HepG2 (cell line): Measurements from ENCODE around the gene OGFR. TPM values are rescaled to one million over a fixed set of nuclear protein-coding genes. Genes with fewer than 3 reads are reported as not detected.

Experiments
- MAZ ChIP-seq, 2 experiments: sonication (generic) in 1 of 2; formaldehyde crosslinking in 1 of 2; IDR thresholded peaks; 2 replicates each; pipeline versions ENCODE4 v1.5.0 to v1.6.1; 2012 to 2020; ENCODE audit warnings: low read depth in 2 of 2, mild to moderate bottlenecking in 2 of 2, borderline replicate concordance in 1 of 2, improper control_type of control experiment in 1 of 2, low read length in 1 of 2, missing genetic modification reagents in 1 of 2, moderate library complexity in 1 of 2
- MED13 ChIP-seq: sonication (generic); formaldehyde crosslinking; IDR thresholded peaks from 2 replicates; pipeline ENCODE4 v1.5.0; 2020; ENCODE audit warnings: missing genetic modification reagents
- MZF1 ChIP-seq: sonication (generic); formaldehyde crosslinking; IDR thresholded peaks from 2 replicates; pipeline ENCODE4 v1.8.1; 2023; ENCODE audit warnings: mild to moderate bottlenecking, missing genetic modification reagents, borderline replicate concordance
- SRSF1 ChIP-seq: fragments of 200-400 bp; formaldehyde crosslinking; optimal IDR thresholded peaks from 2 replicates; pipeline ENCODE3; 2017; ENCODE audit warnings: mild to moderate bottlenecking, low read depth, low read length, moderate library complexity
- ZNF263 ChIP-seq: sonication (generic); formaldehyde crosslinking; IDR thresholded peaks from 2 replicates; pipeline ENCODE4 v1.4.0; 2020; ENCODE audit warnings: missing genetic modification reagents
- ZNF460 ChIP-seq: sonication (generic); formaldehyde crosslinking; IDR thresholded peaks from 2 replicates; pipeline ENCODE4 v1.5.1; 2020; ENCODE audit warnings: missing genetic modification reagents, mild to moderate bottlenecking, borderline replicate concordance
- ZNF788 ChIP-seq: sonication (generic); formaldehyde crosslinking; IDR thresholded peaks from 2 replicates; pipeline ENCODE4 v1.5.0; 2020; ENCODE audit warnings: mild to moderate bottlenecking, missing genetic modification reagents, borderline replicate concordance
- polyA plus RNA-seq, 8 experiments: library from polyadenylated mRNA; depleted of rRNA in 3 of 8; stranded (reverse) in 7 of 8; unstranded in 1 of 8; fragments of >200 nt; fragmentation: Illumina TruSeq in 4 of 8; extraction: Trizol in 4 of 8; gene quantifications; 2 replicates each; pipeline versions ENCODE4 v1.2.1 to v1.2.3, GENCODE V29; 2011 to 2016; ENCODE audit warnings: low read depth in 4 of 8, missing spikeins in 1 of 8, mixed read lengths in 1 of 8; ENCODE audit not compliant: insufficient read depth in 1 of 8
- total RNA-seq, 5 experiments: library from RNA; depleted of rRNA; stranded (reverse); fragments of >200 nt; fragmentation: Illumina TruSeq; extraction: Trizol; gene quantifications; 2 replicates each; pipeline ENCODE4 v1.2.3, GENCODE V29; 2016; ENCODE audit warnings: low read depth in 1 of 5
- TF ChIP-seq, protein P1 (sequence below): sonication (generic); formaldehyde crosslinking; IDR thresholded peaks from 2 replicates; pipeline ENCODE4 v1.5.1; 2020; ENCODE audit warnings: mild to moderate bottlenecking, missing genetic modification reagents, moderate library complexity
- TF ChIP-seq, protein P2 (sequence below): sonication (generic); formaldehyde crosslinking; IDR thresholded peaks from 2 replicates; pipeline ENCODE4 v1.9.0; 2022; ENCODE audit warnings: missing genetic modification reagents, mild to moderate bottlenecking, borderline replicate concordance
- TF ChIP-seq, protein P3 (sequence below): IDR thresholded peaks from 2 replicates; pipeline ENCODE4 v1.6.1; 2016; ENCODE audit warnings: low read depth, missing genetic modification reagents, missing compliant biosample characterization
- TF ChIP-seq, protein P4 (sequence below): sonication (generic); formaldehyde crosslinking; IDR thresholded peaks from 2 replicates; pipeline ENCODE4 v1.5.0; 2020; ENCODE audit warnings: mild to moderate bottlenecking, missing genetic modification reagents

The OGFR gene
- total and polyA plus RNA-seq, 2 of the 13 experiments (the other 11 are each of a cell fraction or from before 2014, with no cell fraction given): 47.7 to 81.8 TPM

DNA sequence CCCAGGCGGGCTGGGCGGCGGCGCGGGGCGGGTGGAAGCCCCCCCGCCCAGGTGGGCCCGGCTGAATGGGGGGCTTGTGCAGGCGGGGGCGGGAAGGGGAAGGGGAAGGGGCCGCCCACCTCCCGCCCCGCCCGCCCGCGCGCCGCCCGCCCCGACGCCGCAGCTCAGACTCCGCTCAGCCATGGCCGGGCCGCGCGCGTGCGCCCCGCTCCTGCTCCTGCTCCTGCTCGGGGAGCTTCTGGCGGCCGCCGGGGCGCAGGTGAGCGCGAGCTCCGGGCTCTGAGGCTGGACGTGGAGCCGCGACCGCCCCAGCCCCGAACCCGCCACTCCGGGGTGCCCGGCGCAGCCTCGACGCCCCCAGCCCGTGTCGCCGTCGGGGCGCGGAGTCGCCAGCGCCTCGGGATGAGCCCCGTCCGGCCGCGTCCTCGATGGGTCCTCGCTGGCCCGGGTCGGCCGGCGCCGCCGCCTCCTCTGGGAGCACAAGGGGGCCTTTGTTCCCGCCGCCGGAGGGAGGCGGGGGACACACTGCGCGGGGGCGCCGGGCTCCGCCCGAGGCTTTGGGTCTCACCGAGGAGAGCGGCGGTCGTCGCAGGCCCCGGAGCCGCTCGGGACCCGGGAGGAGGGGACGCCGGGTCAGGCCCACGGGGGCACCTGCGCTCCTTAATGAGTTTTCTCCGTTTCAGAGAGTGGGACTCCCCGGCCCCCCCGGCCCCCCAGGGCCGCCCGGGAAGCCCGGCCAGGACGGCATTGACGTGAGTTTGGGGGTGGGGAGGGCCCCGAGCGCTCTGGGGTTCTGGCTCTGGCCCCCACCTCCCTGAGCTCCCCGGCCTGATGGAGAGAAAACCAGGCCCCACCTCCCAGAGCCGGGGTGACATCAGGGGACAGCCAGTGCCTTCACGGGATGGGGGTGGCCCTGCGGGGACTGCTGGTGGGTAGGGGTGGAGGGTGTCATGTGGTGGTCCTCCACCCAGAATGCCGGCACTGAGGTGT is 12.5 kb downstream of the OGFR start, which contains the start of gene COL9A3 (continued):
- TF ChIP-seq, protein P1, sequence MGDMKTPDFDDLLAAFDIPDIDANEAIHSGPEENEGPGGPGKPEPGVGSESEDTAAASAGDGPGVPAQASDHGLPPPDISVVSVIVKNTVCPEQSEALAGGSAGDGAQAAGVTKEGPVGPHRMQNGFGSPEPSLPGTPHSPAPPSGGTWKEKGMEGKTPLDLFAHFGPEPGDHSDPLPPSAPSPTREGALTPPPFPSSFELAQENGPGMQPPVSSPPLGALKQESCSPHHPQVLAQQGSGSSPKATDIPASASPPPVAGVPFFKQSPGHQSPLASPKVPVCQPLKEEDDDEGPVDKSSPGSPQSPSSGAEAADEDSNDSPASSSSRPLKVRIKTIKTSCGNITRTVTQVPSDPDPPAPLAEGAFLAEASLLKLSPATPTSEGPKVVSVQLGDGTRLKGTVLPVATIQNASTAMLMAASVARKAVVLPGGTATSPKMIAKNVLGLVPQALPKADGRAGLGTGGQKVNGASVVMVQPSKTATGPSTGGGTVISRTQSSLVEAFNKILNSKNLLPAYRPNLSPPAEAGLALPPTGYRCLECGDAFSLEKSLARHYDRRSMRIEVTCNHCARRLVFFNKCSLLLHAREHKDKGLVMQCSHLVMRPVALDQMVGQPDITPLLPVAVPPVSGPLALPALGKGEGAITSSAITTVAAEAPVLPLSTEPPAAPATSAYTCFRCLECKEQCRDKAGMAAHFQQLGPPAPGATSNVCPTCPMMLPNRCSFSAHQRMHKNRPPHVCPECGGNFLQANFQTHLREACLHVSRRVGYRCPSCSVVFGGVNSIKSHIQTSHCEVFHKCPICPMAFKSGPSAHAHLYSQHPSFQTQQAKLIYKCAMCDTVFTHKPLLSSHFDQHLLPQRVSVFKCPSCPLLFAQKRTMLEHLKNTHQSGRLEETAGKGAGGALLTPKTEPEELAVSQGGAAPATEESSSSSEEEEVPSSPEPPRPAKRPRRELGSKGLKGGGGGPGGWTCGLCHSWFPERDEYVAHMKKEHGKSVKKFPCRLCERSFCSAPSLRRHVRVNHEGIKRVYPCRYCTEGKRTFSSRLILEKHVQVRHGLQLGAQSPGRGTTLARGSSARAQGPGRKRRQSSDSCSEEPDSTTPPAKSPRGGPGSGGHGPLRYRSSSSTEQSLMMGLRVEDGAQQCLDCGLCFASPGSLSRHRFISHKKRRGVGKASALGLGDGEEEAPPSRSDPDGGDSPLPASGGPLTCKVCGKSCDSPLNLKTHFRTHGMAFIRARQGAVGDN (CRISPR knock-in tag): 0 out of 2 replicates have a peak, but pooled peaks have one; percentile 13
- peak; percentile 27; the same call in 1 of the 2 replicates for TF ChIP-seq ZNF263 (CRISPR knock-in tag)
- TF ChIP-seq MAZ (IDR thresholded peaks at IDR 0.05; ENCODE audit: borderline replicate concordance, low read depth, low read length): no peak
- TF ChIP-seq MAZ (CRISPR knock-in tag; IDR thresholded peaks at IDR 0.05; ENCODE audit: low read depth): peak; percentile 73
- peak; percentile 82; the same call in 1 of the 2 replicates for TF ChIP-seq MZF1 (CRISPR knock-in tag)
- peak; percentile 24; the same call in 1 of the 2 replicates for TF ChIP-seq MED13
- peak; percentile 85 for TF ChIP-seq SRSF1
- TF ChIP-seq, protein P2, sequence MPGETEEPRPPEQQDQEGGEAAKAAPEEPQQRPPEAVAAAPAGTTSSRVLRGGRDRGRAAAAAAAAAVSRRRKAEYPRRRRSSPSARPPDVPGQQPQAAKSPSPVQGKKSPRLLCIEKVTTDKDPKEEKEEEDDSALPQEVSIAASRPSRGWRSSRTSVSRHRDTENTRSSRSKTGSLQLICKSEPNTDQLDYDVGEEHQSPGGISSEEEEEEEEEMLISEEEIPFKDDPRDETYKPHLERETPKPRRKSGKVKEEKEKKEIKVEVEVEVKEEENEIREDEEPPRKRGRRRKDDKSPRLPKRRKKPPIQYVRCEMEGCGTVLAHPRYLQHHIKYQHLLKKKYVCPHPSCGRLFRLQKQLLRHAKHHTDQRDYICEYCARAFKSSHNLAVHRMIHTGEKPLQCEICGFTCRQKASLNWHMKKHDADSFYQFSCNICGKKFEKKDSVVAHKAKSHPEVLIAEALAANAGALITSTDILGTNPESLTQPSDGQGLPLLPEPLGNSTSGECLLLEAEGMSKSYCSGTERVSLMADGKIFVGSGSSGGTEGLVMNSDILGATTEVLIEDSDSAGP (CRISPR knock-in tag): peak; percentile 11; the same call in 1 of the 2 replicates
- TF ChIP-seq, protein P3, sequence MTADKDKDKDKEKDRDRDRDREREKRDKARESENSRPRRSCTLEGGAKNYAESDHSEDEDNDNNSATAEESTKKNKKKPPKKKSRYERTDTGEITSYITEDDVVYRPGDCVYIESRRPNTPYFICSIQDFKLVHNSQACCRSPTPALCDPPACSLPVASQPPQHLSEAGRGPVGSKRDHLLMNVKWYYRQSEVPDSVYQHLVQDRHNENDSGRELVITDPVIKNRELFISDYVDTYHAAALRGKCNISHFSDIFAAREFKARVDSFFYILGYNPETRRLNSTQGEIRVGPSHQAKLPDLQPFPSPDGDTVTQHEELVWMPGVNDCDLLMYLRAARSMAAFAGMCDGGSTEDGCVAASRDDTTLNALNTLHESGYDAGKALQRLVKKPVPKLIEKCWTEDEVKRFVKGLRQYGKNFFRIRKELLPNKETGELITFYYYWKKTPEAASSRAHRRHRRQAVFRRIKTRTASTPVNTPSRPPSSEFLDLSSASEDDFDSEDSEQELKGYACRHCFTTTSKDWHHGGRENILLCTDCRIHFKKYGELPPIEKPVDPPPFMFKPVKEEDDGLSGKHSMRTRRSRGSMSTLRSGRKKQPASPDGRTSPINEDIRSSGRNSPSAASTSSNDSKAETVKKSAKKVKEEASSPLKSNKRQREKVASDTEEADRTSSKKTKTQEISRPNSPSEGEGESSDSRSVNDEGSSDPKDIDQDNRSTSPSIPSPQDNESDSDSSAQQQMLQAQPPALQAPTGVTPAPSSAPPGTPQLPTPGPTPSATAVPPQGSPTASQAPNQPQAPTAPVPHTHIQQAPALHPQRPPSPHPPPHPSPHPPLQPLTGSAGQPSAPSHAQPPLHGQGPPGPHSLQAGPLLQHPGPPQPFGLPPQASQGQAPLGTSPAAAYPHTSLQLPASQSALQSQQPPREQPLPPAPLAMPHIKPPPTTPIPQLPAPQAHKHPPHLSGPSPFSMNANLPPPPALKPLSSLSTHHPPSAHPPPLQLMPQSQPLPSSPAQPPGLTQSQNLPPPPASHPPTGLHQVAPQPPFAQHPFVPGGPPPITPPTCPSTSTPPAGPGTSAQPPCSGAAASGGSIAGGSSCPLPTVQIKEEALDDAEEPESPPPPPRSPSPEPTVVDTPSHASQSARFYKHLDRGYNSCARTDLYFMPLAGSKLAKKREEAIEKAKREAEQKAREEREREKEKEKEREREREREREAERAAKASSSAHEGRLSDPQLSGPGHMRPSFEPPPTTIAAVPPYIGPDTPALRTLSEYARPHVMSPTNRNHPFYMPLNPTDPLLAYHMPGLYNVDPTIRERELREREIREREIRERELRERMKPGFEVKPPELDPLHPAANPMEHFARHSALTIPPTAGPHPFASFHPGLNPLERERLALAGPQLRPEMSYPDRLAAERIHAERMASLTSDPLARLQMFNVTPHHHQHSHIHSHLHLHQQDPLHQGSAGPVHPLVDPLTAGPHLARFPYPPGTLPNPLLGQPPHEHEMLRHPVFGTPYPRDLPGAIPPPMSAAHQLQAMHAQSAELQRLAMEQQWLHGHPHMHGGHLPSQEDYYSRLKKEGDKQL (CRISPR knock-in tag): no peak
- TF ChIP-seq ZNF460: no peak
- peak; percentile 54; the same call in 1 of the 2 replicates for TF ChIP-seq ZNF788 (CRISPR knock-in tag)
- TF ChIP-seq, protein P4, sequence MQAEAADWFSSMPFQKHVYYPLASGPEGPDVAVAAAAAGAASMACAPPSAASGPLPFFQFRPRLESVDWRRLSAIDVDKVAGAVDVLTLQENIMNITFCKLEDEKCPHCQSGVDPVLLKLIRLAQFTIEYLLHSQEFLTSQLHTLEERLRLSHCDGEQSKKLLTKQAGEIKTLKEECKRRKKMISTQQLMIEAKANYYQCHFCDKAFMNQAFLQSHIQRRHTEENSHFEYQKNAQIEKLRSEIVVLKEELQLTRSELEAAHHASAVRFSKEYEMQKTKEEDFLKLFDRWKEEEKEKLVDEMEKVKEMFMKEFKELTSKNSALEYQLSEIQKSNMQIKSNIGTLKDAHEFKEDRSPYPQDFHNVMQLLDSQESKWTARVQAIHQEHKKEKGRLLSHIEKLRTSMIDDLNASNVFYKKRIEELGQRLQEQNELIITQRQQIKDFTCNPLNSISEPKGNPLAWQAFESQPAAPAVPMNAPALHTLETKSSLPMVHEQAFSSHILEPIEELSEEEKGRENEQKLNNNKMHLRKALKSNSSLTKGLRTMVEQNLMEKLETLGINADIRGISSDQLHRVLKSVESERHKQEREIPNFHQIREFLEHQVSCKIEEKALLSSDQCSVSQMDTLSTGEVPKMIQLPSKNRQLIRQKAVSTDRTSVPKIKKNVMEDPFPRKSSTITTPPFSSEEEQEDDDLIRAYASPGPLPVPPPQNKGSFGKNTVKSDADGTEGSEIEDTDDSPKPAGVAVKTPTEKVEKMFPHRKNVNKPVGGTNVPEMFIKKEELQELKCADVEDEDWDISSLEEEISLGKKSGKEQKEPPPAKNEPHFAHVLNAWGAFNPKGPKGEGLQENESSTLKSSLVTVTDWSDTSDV (CRISPR knock-in tag): 0 out of 2 replicates have a peak, but pooled peaks have one; percentile 21
